ENCODE results near the gene SNX5.

GRCh38 chr20:17947474-17947815, 21.1 kb downstream of the SNX5 start:
- TF ChIP-seq CTCF (IDR thresholded peaks at IDR 0.05) (no peak), POLR2A (IDR thresholded peaks at IDR 0.05) (no peak)
